Parathyroid adenoma (tissue), 2 donors: ENCODE measurements around the gene ARPC4.
A peak's percentile ranks its signal among the peaks of the same experiment; 100 is the strongest.

Experiments
- H2AFZ ChIP-seq: fragments of 300-600 bp; sonication (generic); one replicate; pipeline ENCODE4 v1.7.0; 2017; ENCODE audit warnings: antibody characterized with exemption, mild to moderate bottlenecking
- H3K27ac ChIP-seq: fragments of 300-600 bp; sonication (generic); one replicate; pipeline ENCODE4 v1.7.0; 2017
- H3K27me3 ChIP-seq: fragments of 300-600 bp; sonication (generic); one replicate; pipeline ENCODE4 v1.7.0; 2017; ENCODE audit warnings: low read length; ENCODE audit not compliant: control insufficient read depth, insufficient read depth
- H3K36me3 ChIP-seq: fragments of 300-600 bp; sonication (generic); one replicate; pipeline ENCODE4 v1.7.0; 2017; ENCODE audit warnings: low read length; ENCODE audit not compliant: control insufficient read depth, insufficient read depth
- H3K4me1 ChIP-seq: fragments of 300-600 bp; sonication (generic); one replicate; pipeline ENCODE4 v1.7.0; 2017; ENCODE audit warnings: control low read depth
- H3K4me2 ChIP-seq: fragments of 300-600 bp; sonication (generic); one replicate; pipeline ENCODE4 v1.7.0; 2017; ENCODE audit warnings: low read length
- H3K4me3 ChIP-seq: fragments of 300-600 bp; sonication (generic); one replicate; pipeline ENCODE4 v1.7.0; 2017; ENCODE audit warnings: low read depth, low read length
- H3K79me2 ChIP-seq: fragments of 300-600 bp; sonication (generic); one replicate; pipeline ENCODE4 v1.7.0; 2017; ENCODE audit warnings: control low read depth
- H3K9ac ChIP-seq: fragments of 300-600 bp; sonication (generic); one replicate; pipeline ENCODE4 v1.7.0; 2017; ENCODE audit warnings: mild to moderate bottlenecking
- H3K9me3 ChIP-seq: fragments of 300-600 bp; sonication (generic); one replicate; pipeline ENCODE4 v1.7.0; 2017; ENCODE audit warnings: low read length; ENCODE audit not compliant: control insufficient read depth
- CTCF ChIP-seq: fragments of 300-600 bp; sonication (generic); IDR thresholded peaks from one replicate; pipeline ENCODE4 v1.7.0; 2017; ENCODE audit warnings: antibody characterized with exemption, mild to moderate bottlenecking
- donor health status: primary hyperparathyroidism.

Gene ARPC4

GRCh38 chr3:9787714-9788113, 5.2 kb upstream of the ARPC4 start:
- Histone ChIP-seq H3K79me2 (no peaks in the 10 kb centered on the region), H3K4me1 (peaks cover 11% of the 10 kb centered on the region), H3K36me3 (no peaks in the 10 kb centered on the region), H3K27me3 (no peaks in the 10 kb centered on the region), H2AFZ (no peak overlapping the region), H3K4me3 (no peak overlapping the region), H3K4me2 (no peak overlapping the region), H3K27ac (no peak overlapping the region), H3K9me3 (no peaks in the 10 kb centered on the region), H3K9ac (no peak overlapping the region)
- no peak for TF ChIP-seq CTCF

DNA sequence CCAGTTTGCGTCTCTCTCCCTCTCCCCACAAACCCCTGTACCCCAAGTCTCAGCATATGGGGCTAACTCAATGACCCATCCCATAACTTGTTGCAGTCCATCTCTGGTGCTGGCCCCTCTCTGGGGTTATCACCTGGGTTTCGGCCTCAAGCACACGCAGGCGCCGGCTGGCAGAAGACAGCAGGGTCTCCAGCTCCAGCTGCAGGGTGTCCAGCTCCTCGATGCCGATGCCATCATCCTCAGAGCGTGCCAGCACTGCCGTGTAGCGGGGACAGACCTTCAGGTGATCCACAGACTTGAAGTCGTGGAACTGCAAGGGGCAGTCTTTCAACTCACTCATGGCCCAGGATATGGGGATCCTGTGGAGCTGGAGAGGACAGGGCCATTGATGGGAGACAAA, 1.8 kb upstream of the ARPC4 start:
- no peaks in the 10 kb centered on the region for H3K27me3 ChIP-seq

DNA sequence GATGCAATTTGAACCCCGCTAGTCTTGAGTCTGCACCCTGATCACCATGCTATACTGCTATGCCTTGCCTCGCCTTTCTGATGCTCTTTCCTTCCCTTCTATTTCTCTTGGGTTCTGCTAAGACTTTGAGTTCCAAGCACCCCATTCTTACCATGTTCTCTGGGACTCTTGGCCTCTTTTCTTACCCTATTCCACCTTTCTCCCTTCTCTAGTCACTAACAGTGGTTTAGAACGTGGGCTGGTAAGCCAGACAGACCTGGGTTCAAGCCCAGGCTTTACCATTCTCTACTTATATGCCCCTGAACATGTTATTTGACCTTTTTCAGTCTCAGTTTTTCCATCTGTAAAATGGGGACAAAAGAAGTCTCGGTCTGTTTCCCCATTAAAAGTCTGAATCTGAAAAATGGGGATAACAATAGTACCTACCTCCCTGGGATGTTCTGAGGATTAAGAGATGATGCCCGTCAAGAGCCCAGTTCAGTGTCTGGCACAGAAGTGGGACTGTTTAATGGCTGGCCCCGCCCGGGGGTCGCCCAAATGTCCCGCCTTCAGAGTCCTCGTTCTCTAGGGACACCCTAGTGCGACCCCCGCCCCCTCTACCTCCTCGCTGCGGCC, 985 bp upstream of the ARPC4 start:
- Histone ChIP-seq H3K4me1 (peaks cover 15% of the 10 kb centered on the region), H3K27me3 (no peaks in the 10 kb centered on the region), H3K4me2 (peak overlapping the region; percentile 90), H3K9ac (peak overlapping the region; percentile 92), H3K9me3 (no peaks in the 10 kb centered on the region), H3K4me3 (peak overlapping the region; percentile 92), H3K79me2 (peaks cover 34% of the 10 kb centered on the region), H3K36me3 (no peaks in the 10 kb centered on the region), H2AFZ (peak overlapping the region; percentile 84), H3K27ac (peak overlapping the region; percentile 90)
- no peak for TF ChIP-seq CTCF

More for the DNA sequence above, 1.8 kb upstream of the ARPC4 start:
- no peak overlapping the region for H2AFZ ChIP-seq
- no peak overlapping the region for H3K9ac ChIP-seq
- H3K27ac ChIP-seq: no peak overlapping the region
- H3K4me2 ChIP-seq: no peak overlapping the region
- peaks cover 29% of the 10 kb centered on the region for H3K79me2 ChIP-seq
- H3K4me1 ChIP-seq: peaks cover 17% of the 10 kb centered on the region
- H3K9me3 ChIP-seq: no peaks in the 10 kb centered on the region
- H3K4me3 ChIP-seq: no peak overlapping the region
- no peak for TF ChIP-seq CTCF
- H3K36me3 ChIP-seq: no peaks in the 10 kb centered on the region

DNA sequence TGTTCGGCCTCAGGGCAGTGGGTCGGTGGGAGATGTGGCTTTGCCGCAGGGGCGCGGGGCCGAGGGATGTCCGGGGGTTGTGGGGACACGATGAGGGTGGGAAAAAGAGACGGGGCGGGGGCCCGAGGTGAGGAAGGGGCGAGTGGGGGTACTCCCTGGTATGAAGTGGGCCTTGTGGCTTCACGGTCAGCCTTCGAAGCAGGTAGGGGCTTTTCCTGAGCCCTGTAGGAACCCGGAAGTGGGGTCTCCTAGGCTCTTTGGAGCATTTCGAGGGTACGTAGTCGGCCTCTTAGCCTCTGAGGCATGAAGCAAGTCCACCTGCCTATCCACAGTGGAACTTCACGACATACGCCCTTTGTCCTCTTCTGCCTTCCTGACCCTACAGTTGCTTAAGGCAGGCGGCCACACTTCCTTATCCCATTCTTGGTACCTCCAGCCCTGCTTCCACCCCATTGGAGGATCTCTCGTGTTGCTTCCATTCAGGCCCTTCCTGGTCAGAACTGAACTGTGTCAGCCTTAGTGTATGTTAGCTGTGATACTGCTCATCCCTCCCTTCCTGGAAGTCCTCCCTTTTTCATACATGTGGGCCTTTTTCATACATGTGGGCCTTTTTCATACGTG, 389 bp downstream of the ARPC4 start:
- Histone ChIP-seq H3K27ac (peak overlapping the region; percentile 90), H3K79me2 (peaks cover 41% of the 10 kb centered on the region), H2AFZ (peak overlapping the region; percentile 84), H3K9ac (peak overlapping the region; percentile 92), H3K36me3 (no peaks in the 10 kb centered on the region), H3K9me3 (no peaks in the 10 kb centered on the region), H3K27me3 (no peaks in the 10 kb centered on the region), H3K4me2 (peak overlapping the region; percentile 90), H3K4me3 (peak overlapping the region; percentile 92), H3K4me1 (peaks cover 15% of the 10 kb centered on the region)
- TF ChIP-seq CTCF: no peak

- no peak overlapping the region for H3K27ac ChIP-seq
- H3K27me3 ChIP-seq: no peaks in the 10 kb centered on the region
- H3K79me2 ChIP-seq: peaks cover 42% of the 10 kb centered on the region
- H3K9me3 ChIP-seq: no peaks in the 10 kb centered on the region
- H3K36me3 ChIP-seq: no peaks in the 10 kb centered on the region
- H3K4me1 ChIP-seq: peaks cover 15% of the 10 kb centered on the region
- no peak overlapping the region for H2AFZ ChIP-seq
- H3K4me3 ChIP-seq: no peak overlapping the region
- no peak overlapping the region for H3K4me2 ChIP-seq
- TF ChIP-seq CTCF: no peak
- no peak overlapping the region for H3K9ac ChIP-seq
Measured at GRCh38 chr3:9794400-9794799, 1.5 kb downstream of the ARPC4 start.
